HG03342 (cell line): ENCODE results near the gene SPPL2B.

Experiments used
- ATAC-seq: cut with Tn5 transposase; IDR thresholded peaks from one replicate; pipeline ENCODE4 v1.9.1; 2021; ENCODE audit warnings: mild to moderate bottlenecking, moderate library complexity; ENCODE audit not compliant: unreplicated experiment

Gene SPPL2B

GRCh38 chr19:2353159-2353886, 24.8 kb downstream of the SPPL2B start:
- ATAC-seq, result no peak

GRCh38 chr19:2353887-2354592, 25.6 kb downstream of the SPPL2B start:
- ATAC-seq, result no peak

- no peak for ATAC-seq
Measured at GRCh38 chr19:2354670-2355069, 26.2 kb downstream of the SPPL2B start.

- no peak for ATAC-seq
Measured at GRCh38 chr19:2355168-2356035, 26.9 kb downstream of the SPPL2B start.

GRCh38 chr19:2356036-2356646, 27.7 kb downstream of the SPPL2B start:
- ATAC-seq, result no peak

- ATAC-seq, result no peak
Measured at GRCh38 chr19:2357279-2358206, 29.1 kb downstream of the SPPL2B start.

- ATAC-seq, result no peak
Measured at GRCh38 chr19:2358548-2359173, 30.2 kb downstream of the SPPL2B start.

- ATAC-seq, result no peak
Measured at GRCh38 chr19:2359992-2360685, 31.7 kb downstream of the SPPL2B start, which contains the start of gene TMPRSS9. Gene TMPRSS9, plus strand, starts transcription at chr19:2360265. Its CDS starts 29,521 bp downstream, at chr19:2389786.

GRCh38 chr19:2360833-2361232, 32.3 kb downstream of the SPPL2B start:
- ATAC-seq, result no peak

- ATAC-seq, result no peak
Measured at GRCh38 chr19:2361246-2362045, 33.0 kb downstream of the SPPL2B start.

GRCh38 chr19:2362046-2362969, 33.8 kb downstream of the SPPL2B start:
- no peak for ATAC-seq

- no peak for ATAC-seq
Measured at GRCh38 chr19:2362970-2363300, 34.5 kb downstream of the SPPL2B start.

GRCh38 chr19:2363419-2363818, 34.9 kb downstream of the SPPL2B start:
- ATAC-seq, result no peak

- no peak for ATAC-seq
Measured at GRCh38 chr19:2365201-2365970, 36.9 kb downstream of the SPPL2B start.

- no peak for ATAC-seq
Measured at GRCh38 chr19:2371656-2372055, 43.2 kb downstream of the SPPL2B start.

- ATAC-seq, result no peak
Measured at GRCh38 chr19:2372076-2372612, 43.7 kb downstream of the SPPL2B start.
